ENCODE measurements around the gene FAAP100. TPM values are rescaled to one million over a fixed set of nuclear protein-coding genes. Genes with fewer than 3 reads are reported as not detected.

FAAP100 gene
- polyA plus RNA-seq, 1 donor from 2014 or later = 56.3 TPM

GRCh38 chr17:81583589-81584342 is 31.6 kb upstream of the FAAP100 start:
- Histone ChIP-seq H3K27ac (ENCODE audit: low read length) (no peak overlapping the region), H3K9ac (ENCODE audit: low read length) (no peak overlapping the region), H3K4me3 (ENCODE audit: low read length) (no peak overlapping the region), H3K9me2 (ENCODE audit: insufficient read depth, low read length) (no peaks in the 10 kb centered on the region), H3K79me2 (replicated peaks; ENCODE audit: insufficient read depth, low read length) (no peaks in the 10 kb centered on the region), H4K20me1 (ENCODE audit: insufficient read depth) (no peaks in the 10 kb centered on the region), H3K36me3 (ENCODE audit: insufficient read depth, low read length) (peaks cover 4% of the 10 kb centered on the region), H3K27me3 (ENCODE audit: insufficient read depth, low read depth, low read length) (no peaks in the 10 kb centered on the region), H3K4me2 (ENCODE audit: low read length) (no peak overlapping the region), H3F3A (ENCODE audit: insufficient read depth, low read length, poor library complexity, severe bottlenecking) (no peaks in the 10 kb centered on the region), H3K9me3 (ENCODE audit: low read length) (no peaks in the 10 kb centered on the region), H2AFZ (ENCODE audit: low read depth, low read length) (no peak overlapping the region)
- TF ChIP-seq EZH2 (IDR thresholded peaks at IDR 0.05; ENCODE audit: borderline replicate concordance, insufficient read depth, low read length, poor library complexity, severe bottlenecking) = no peak
- no peak for TF ChIP-seq SMC3 (conservative IDR thresholded peaks at IDR 0.05; ENCODE audit: poor library complexity)
- TF ChIP-seq REST (IDR thresholded peaks at IDR 0.05; ENCODE audit: borderline replicate concordance) = no peak
- TF ChIP-seq, protein P1, sequence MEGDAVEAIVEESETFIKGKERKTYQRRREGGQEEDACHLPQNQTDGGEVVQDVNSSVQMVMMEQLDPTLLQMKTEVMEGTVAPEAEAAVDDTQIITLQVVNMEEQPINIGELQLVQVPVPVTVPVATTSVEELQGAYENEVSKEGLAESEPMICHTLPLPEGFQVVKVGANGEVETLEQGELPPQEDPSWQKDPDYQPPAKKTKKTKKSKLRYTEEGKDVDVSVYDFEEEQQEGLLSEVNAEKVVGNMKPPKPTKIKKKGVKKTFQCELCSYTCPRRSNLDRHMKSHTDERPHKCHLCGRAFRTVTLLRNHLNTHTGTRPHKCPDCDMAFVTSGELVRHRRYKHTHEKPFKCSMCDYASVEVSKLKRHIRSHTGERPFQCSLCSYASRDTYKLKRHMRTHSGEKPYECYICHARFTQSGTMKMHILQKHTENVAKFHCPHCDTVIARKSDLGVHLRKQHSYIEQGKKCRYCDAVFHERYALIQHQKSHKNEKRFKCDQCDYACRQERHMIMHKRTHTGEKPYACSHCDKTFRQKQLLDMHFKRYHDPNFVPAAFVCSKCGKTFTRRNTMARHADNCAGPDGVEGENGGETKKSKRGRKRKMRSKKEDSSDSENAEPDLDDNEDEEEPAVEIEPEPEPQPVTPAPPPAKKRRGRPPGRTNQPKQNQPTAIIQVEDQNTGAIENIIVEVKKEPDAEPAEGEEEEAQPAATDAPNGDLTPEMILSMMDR (IDR thresholded peaks at IDR 0.05; ENCODE audit: poor library complexity, severe bottlenecking) = no peak
- no peak for TF ChIP-seq EP300 (conservative IDR thresholded peaks at IDR 0.05; ENCODE audit: poor library complexity, severe bottlenecking)
- TF ChIP-seq MXI1 (conservative IDR thresholded peaks at IDR 0.05; ENCODE audit: poor library complexity, severe bottlenecking) = no peak
- TF ChIP-seq TAF1 (IDR thresholded peaks at IDR 0.05; ENCODE audit: low read depth) = no peak
- TF ChIP-seq RAD21 (conservative IDR thresholded peaks at IDR 0.05) = no peak
- TF ChIP-seq POLR2AphosphoS5 (IDR thresholded peaks at IDR 0.05) = no peak

DNA sequence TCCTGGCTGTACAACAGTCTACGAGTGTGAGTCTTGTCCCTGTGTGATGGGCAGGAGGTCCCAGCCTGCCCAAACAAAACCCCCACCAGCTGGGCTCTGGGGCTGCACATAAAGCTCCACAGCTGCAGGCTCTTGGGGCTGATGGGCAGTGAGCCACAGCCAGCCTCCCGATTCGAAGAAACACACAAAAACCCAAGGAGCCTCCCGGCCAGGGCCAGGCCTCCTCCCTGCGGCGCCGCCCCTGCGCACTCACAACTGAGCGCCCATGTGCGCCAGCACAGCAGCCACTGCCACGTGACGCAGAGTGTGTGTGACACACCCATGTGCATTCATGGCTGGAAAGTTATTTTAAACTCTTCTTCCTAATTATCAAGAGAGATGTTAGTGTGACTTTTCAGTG is 30.6 kb upstream of the FAAP100 start:
- no peaks in the 10 kb centered on the region for H3K27me3 ChIP-seq (ENCODE audit: insufficient read depth, low read depth, low read length)
- H3K36me3 ChIP-seq (ENCODE audit: insufficient read depth, low read length) = peaks cover 4% of the 10 kb centered on the region
- no peaks in the 10 kb centered on the region for H3F3A ChIP-seq (ENCODE audit: insufficient read depth, low read length, poor library complexity, severe bottlenecking)

More for the DNA sequence above, 30.6 kb upstream of the FAAP100 start:
- Histone ChIP-seq H3K27ac (ENCODE audit: low read length) (no peak overlapping the region), H3K9me2 (ENCODE audit: insufficient read depth, low read length) (no peaks in the 10 kb centered on the region), H3K9ac (ENCODE audit: low read length) (no peak overlapping the region), H3K4me2 (ENCODE audit: low read length) (no peak overlapping the region), H3K79me2 (replicated peaks; ENCODE audit: insufficient read depth, low read length) (no peaks in the 10 kb centered on the region), H3K4me3 (ENCODE audit: low read length) (no peak overlapping the region), H4K20me1 (ENCODE audit: insufficient read depth) (no peaks in the 10 kb centered on the region), H3K9me3 (ENCODE audit: low read length) (no peaks in the 10 kb centered on the region), H2AFZ (ENCODE audit: low read depth, low read length) (no peak overlapping the region)
- no peak for TF ChIP-seq SMC3 (conservative IDR thresholded peaks at IDR 0.05; ENCODE audit: poor library complexity)
- no peak for TF ChIP-seq REST (IDR thresholded peaks at IDR 0.05; ENCODE audit: borderline replicate concordance)
- TF ChIP-seq TAF1 (IDR thresholded peaks at IDR 0.05; ENCODE audit: low read depth) = no peak
